ENCODE measurements around the gene CELF2.

The CELF2 gene

GRCh38 chr10:11272915-11273389 lies 255.3 kb downstream of the CELF2 start (continued):
- TF ChIP-seq ISL1 (CRISPR knock-in tag; IDR thresholded peaks at IDR 0.05), result no peak
- TF ChIP-seq PATZ1 (CRISPR knock-in tag; IDR thresholded peaks at IDR 0.05; ENCODE audit: borderline replicate concordance), result no peak
- TF ChIP-seq ZNF565 (CRISPR knock-in tag; conservative IDR thresholded peaks at IDR 0.05; ENCODE audit: low read depth), result no peak
- no peak for TF ChIP-seq ZFP3 (CRISPR knock-in tag; IDR thresholded peaks at IDR 0.05)
- TF ChIP-seq GLIS3 (CRISPR knock-in tag; IDR thresholded peaks at IDR 0.05), result no peak
- no peak for TF ChIP-seq ZC3H10 (CRISPR knock-in tag; IDR thresholded peaks at IDR 0.05)
- no peak for TF ChIP-seq ARNTL (CRISPR knock-in tag; IDR thresholded peaks at IDR 0.05; ENCODE audit: borderline replicate concordance, low read depth)
- TF ChIP-seq ESRRG (CRISPR knock-in tag; IDR thresholded peaks at IDR 0.05), result no peak

- no peak for ATAC-seq
- TF ChIP-seq POU6F1 (CRISPR knock-in tag; IDR thresholded peaks at IDR 0.05; ENCODE audit: borderline replicate concordance, low read depth), result no peak
- no peak for TF ChIP-seq OSR1 (CRISPR knock-in tag; IDR thresholded peaks at IDR 0.05)
- no peak for TF ChIP-seq ZNF565 (CRISPR knock-in tag; conservative IDR thresholded peaks at IDR 0.05; ENCODE audit: low read depth)
- no peak for TF ChIP-seq GLIS3 (CRISPR knock-in tag; IDR thresholded peaks at IDR 0.05)
- no peak for TF ChIP-seq PPARA (CRISPR knock-in tag; IDR thresholded peaks at IDR 0.05; ENCODE audit: borderline replicate concordance)
- no peak for TF ChIP-seq TSHZ2 (CRISPR knock-in tag; IDR thresholded peaks at IDR 0.05)
- no peak for TF ChIP-seq PATZ1 (CRISPR knock-in tag; IDR thresholded peaks at IDR 0.05; ENCODE audit: borderline replicate concordance)
Measured at GRCh38 chr10:11274452-11274851, 256.8 kb downstream of the CELF2 start.

- no peak for ATAC-seq
Measured at GRCh38 chr10:11275651-11276050, 258.0 kb downstream of the CELF2 start.

More at GRCh38 chr10:11275651-11276050, 258.0 kb downstream of the CELF2 start:
- TF ChIP-seq ESRRG (CRISPR knock-in tag; IDR thresholded peaks at IDR 0.05) (no peak), PPARA (CRISPR knock-in tag; IDR thresholded peaks at IDR 0.05; ENCODE audit: borderline replicate concordance) (no peak), ZFP30 (CRISPR knock-in tag; IDR thresholded peaks at IDR 0.05) (no peak), ISL1 (CRISPR knock-in tag; IDR thresholded peaks at IDR 0.05) (no peak), PATZ1 (CRISPR knock-in tag; IDR thresholded peaks at IDR 0.05; ENCODE audit: borderline replicate concordance) (no peak), GLIS3 (CRISPR knock-in tag; IDR thresholded peaks at IDR 0.05) (no peak), TSHZ2 (CRISPR knock-in tag; IDR thresholded peaks at IDR 0.05) (no peak), RARB (CRISPR knock-in tag; IDR thresholded peaks at IDR 0.05) (no peak), ZNF565 (CRISPR knock-in tag; conservative IDR thresholded peaks at IDR 0.05; ENCODE audit: low read depth) (no peak), TOX (CRISPR knock-in tag; IDR thresholded peaks at IDR 0.05; ENCODE audit: borderline replicate concordance) (no peak), SNAI2 (CRISPR knock-in tag; IDR thresholded peaks at IDR 0.05) (no peak)

All from SK-N-SH treated with all-trans-retinoic acid at 6 μM for 48 hours (cell line).